LNCAP (cell line): ENCODE data around the gene PWP1.
A peak's percentile ranks its signal among the peaks of the same experiment; 100 is the strongest.

Experiments
- TF ChIP-seq, protein P1 (sequence below): fragments of 450-650 bp; IDR thresholded peaks from 2 replicates; pipeline ENCODE4 v1.5.1; 2017; ENCODE audit warnings: mild to moderate bottlenecking

Gene PWP1

DNA sequence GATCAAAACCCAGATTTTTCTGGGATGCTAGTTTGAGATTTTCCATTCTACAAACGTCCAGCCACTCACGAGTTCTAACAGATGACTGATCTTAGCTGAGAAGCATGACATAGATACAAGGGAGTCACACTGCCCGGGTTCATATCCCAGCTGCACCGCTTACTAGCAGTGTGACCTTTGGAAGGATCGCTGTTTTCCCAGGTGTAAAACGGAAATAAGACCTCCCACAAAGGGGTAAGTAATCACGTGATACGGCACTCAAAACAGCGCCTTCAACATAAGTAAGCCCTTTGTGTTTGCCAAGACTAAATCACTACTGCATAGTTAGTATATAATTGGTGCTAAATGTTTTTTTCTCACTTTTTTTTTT lies 624 bp upstream of the PWP1 start:
- TF ChIP-seq, protein P1, sequence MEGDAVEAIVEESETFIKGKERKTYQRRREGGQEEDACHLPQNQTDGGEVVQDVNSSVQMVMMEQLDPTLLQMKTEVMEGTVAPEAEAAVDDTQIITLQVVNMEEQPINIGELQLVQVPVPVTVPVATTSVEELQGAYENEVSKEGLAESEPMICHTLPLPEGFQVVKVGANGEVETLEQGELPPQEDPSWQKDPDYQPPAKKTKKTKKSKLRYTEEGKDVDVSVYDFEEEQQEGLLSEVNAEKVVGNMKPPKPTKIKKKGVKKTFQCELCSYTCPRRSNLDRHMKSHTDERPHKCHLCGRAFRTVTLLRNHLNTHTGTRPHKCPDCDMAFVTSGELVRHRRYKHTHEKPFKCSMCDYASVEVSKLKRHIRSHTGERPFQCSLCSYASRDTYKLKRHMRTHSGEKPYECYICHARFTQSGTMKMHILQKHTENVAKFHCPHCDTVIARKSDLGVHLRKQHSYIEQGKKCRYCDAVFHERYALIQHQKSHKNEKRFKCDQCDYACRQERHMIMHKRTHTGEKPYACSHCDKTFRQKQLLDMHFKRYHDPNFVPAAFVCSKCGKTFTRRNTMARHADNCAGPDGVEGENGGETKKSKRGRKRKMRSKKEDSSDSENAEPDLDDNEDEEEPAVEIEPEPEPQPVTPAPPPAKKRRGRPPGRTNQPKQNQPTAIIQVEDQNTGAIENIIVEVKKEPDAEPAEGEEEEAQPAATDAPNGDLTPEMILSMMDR = no peak

- TF ChIP-seq, protein P1 = peak; percentile 52
Observed at GRCh38 chr12:107695772-107696171, 10.2 kb downstream of the PWP1 start.

DNA sequence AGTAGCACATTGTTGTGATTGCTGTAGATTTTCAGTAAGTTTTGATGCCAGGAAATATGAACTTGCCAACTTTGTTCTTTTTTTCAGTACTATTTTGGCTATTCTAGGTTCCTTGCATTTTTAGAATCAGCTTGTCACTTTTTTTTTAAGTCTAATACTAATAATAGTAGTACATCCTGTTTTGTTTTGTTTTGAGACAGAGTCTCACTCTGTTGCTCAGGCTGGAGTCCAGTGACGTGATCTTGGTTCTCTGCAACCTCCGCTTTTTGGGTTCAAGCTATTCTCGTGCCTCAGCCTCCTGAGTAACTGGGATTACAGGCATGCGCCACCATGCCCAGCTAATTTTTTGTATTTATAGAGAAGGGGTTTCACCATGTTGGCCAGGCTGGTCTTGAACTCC lies 16.5 kb downstream of the PWP1 start:
- TF ChIP-seq, protein P1 = no peak

DNA sequence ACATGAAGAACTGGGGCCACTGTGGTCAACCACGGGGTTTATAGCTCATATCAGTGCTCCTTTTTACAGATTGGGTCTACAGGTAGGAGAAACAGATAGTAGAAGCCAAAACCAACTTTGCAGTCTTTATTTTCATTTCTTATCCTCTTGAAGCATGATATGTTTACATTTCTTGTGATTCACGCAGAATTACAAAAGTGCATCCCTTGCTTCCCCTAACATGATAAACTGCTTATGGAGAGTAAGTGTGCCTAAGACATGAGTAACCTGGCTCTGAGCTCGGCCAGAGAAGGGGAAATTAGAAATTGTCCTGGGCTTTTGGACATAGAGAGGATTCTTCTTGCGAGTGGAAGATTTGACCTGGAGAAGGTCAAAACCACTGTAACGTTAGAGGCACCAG lies 18.4 kb downstream of the PWP1 start:
- TF ChIP-seq, protein P1 = no peak

DNA sequence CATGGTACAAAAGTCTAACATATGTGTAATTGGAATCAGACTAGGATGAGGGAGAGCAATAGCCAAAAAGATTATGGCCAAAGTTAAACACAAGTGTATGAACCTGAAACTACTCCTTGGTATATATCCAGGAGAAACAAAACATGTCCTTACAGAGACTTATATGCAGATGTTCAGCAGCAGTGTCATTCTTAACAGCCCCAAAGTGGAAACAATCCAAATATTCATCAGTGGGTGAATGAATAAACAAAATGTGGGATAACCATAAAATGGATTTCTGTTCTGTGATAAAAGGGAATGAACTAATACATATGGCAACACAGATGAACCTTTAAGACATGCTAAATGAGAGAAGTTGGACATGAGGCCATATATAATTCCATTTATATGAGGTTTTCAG lies 30.2 kb downstream of the PWP1 start:
- TF ChIP-seq, protein P1 = no peak

GRCh38 chr12:107718606-107719005 lies 33.0 kb downstream of the PWP1 start:
- TF ChIP-seq, protein P1 = no peak

- TF ChIP-seq, protein P1 = no peak
Observed at GRCh38 chr12:107730618-107731341, 45.2 kb downstream of the PWP1 start.

DNA sequence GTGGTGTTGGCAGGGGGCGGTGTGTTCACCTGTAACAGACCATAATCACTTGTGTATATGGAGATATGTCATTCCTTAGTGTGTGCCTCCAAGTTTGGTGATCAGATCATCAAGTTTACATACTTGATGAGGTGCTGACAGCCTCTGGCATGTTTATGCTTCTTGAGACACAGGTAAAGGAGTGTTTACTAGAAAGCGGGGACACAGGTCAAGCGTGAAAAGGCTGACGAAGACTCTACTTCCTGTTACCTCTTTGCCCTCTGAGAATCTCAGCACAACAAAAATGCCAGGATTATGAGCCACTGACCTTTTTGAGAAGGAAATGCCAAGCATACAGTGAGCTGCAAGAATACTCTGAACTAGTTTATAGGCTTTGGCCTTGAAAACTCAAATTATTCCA lies 45.8 kb downstream of the PWP1 start:
- TF ChIP-seq, protein P1 = no peak
